Epidermal melanocyte (primary cell): ENCODE measurements around the gene UBASH3A.
"Not testable (repeated sequence)": the region's sequence is repeated elsewhere in the genome, so short reads cannot be mapped to it uniquely, and the experiment has no call there.

Source experiments
- DNase-seq: peaks from one replicate; pipeline ENCODE4 v3.0.0; 2011; ENCODE audit warnings: low spot score; ENCODE audit not compliant: insufficient read length

UBASH3A gene

DNA sequence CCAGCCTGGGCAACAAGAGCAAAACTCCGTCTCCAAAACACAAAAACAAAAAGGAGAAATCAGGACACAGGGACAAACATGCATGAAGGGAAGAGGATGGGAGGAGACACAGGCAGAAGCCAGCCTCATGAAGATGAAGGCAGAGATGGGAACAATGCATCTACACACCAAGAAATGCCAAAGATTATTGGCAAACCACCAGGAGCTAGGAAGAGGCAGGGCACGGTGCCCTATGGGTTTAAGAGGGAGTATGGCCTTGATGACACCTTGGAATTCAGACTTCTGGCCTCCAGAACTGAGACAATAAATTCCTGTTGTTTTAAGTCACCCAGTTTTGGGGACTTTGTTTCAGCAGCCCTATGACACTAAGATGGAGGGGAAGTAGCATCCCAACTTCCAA is 13.0 kb upstream of the UBASH3A start:
- no peak for DNase-seq

- DNase-seq, result no peak
Measured at GRCh38 chr21:42391297-42391696, 12.4 kb upstream of the UBASH3A start.

GRCh38 chr21:42392731-42393442 is 10.8 kb upstream of the UBASH3A start:
- DNase-seq, result no peak

DNA sequence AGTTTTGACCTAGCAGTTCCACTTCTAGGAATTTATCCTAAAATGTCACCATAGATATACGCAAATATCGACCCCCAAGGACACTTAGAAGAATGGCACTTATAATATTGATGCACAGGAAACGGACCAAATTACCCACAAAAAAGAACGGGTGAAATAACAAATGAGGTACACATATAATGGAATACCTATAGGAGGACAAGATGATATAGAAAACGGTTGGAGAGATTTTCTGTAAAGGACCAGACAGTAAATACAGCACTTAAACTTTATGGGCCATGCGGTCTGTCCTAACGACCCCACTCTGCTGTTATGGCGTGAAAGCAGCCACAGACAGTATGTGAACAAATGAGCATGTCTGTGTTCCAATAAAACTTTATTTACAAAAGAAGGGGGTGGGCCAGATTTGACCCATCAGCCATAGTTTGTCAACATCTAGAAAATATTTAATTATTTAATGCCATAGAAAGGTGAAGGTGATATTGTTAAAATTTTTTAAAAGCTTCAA is 10.2 kb upstream of the UBASH3A start:
- DNase-seq, result no peak

DNA sequence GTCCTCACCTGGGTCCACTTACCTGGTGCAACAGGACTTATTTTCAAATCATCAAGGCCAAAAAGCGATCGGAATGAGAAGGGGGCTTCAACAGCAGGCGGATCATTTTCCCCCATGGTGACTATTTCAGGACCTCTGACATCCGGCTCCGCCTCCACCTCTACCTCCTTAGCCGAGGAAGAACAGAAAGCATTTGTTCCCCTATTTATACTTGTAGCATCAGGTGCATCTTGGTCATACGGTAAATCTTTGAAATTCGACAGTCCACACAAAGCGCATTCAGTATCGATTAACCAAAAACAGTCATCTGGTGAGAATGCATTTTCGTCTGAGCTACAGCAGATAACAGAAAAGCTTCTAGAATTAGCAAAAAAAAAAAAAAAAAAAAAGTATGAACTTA is 8.4 kb upstream of the UBASH3A start:
- DNase-seq, result no peak

DNA sequence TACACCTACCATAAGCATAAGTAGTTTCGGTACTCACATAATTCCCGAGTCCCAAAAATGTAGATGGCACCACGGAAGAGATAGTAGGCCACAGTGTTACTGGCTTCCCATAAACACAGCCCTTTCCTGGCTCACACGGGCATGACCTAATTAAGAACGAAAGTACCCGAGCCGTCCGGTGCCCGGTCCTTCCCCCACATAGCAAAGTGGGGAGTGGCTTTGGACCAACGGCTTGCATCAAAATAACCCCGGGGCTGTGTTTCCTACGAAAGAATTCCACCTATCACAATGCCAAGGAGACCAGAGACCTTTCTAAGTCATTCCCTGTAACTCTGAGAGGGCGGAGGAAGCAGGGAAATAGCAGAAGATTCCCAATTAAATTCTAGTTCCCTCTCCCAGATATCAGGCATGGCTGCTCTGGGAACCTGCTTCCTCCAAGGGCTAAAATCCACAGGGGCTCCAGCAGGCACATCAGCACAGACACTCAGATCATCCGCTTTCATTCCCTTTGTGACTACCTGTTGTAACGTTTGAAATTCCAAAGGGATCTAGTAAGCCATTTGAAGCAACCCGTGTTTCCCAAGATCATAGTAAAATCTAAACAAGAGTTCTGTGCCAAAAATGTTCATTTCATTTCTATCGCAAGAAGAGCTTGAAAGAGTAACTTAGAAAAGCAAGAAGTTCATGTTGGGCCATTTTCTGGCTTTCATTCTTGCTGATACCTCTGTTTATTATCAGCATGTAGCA is 7.6 kb upstream of the UBASH3A start, which contains the start of gene TMPRSS3:
Gene TMPRSS3, minus strand, starts transcription at position 148 of the 747 bp plus-strand sequence. CDS start 635 bp downstream, outside the sequence.
- DNase-seq, result no peak

GRCh38 chr21:42396799-42397745 is 6.6 kb upstream of the UBASH3A start:
- DNase-seq, result no peak

DNA sequence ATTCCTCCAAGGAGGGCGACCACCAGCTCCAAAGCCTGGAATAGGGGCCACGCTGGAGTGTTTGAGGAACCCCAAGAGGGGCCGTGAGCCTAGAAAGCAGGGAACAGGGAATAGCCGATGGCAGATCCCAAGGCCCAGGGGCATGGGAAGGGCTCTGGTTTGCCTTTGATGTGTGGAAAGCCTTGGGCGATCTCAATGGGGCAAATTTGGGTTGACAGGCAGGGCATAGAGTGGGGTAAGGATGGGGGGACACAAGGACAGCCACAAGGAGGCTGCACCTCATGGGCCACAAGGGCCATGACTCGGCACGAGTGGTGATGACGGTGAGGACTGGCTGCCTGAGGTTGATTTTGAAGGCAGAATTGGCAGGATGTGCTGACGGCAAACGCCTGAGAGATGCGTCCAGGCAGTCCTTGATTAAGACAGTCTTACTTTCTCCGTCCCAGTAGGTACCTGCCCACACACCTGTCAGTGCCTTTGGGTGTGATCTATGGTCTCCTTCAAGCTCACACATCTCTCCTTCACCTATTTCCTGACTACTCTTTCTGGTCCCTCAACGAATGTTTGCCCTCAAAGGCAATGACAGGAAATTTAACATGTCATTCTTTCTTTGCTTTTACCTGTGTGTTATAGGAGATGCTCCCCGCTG is 5.8 kb upstream of the UBASH3A start:
- DNase-seq, result no peak

DNA sequence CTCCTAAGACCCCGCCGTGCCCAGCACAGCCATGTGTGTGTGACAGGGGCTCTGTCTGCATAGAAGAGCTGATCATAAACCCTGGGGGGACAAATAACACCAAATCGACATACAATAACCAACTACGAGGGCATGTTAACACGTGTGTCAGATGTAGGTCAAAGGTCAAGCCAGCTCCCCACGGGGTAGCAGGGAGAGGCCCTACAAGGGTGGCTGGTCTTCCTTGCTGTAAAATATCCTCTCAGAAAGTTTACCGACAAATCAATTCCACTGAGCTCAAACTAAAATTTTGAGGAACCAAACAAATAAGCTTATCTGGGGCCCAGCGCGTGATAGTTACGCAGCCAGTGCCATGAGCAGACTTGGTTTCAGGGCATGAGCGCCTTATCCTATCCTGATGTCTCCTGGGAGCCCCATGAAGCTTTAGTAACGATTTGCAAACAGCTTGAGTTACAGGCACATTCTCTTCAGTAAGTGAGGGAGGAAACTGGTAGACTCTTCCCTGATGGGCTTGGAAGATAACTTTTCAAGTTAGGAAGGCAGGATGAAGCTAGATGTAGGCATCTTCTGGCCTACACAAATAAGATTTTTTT is 5.2 kb upstream of the UBASH3A start:
- no peak for DNase-seq

DNA sequence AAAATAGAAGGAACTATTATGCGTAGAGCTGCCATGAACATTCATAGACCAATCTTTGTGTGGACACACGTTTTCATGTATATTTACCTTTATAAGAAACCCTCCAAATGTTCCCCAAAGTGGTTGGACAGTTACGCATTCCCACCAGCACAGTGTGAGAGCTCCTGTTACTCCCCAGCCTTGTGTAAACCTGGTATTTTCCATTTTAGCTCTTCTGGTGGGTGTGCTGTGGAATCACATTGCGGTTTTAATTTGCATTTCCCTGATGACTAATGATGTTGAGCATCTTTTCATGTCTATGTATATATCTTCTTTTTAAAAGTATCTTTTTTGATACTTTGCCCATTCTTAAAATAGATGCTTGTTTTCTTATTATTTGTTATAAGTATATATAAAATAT is 3.2 kb upstream of the UBASH3A start:
- DNase-seq, result no peak

GRCh38 chr21:42401154-42401553 is 2.5 kb upstream of the UBASH3A start:
- no peak for DNase-seq

- no peak for DNase-seq
Measured at GRCh38 chr21:42401820-42402251, 1.9 kb upstream of the UBASH3A start.

GRCh38 chr21:42404539-42404938 is 837 bp downstream of the UBASH3A start:
- no peak for DNase-seq

DNA sequence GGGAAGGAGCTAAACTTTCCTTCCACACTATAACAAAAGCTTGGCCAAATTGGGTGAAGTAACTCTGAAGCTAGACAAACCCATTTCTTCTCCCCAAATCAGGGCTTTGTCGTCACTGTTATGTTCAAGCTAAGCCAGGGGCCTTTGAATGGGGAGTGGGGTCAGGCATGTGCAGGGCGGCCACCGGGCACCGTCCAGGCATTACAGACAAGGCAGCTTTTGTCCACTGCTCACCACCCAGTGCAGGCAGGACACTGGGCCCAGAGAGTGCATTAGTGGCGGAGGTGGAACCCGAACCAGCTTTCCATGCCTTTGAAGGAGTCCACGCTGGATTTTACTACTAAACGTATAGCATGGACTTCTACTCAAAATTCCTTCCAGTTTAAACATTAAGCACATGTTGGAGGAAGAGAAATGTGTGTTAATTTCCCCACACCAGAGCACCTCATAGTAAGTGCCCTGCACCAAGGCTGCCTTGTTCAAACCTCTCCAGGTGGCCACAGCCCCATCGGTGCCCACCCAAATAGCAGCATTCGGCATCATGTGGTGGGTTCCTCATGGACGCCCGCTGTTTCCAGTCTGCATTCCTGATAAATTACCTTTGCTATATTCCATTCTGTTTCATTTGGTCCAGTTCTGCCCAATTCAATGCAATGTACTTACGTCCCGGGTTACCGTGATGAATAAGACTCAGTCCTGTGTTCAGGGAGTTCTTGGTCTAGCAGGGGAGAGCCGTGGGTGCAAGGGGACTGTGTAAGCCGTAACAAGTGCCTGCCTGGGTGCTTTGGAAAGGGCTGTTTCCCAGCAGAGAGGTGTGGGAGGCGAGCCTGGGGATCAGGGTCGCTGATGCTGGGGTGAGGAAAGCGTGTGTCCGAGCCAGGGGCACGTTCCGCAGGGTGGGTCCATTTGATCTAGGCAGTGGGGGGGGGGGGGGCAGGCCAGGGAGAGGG is 1.6 kb downstream of the UBASH3A start:
- DNase-seq, result no peak

DNA sequence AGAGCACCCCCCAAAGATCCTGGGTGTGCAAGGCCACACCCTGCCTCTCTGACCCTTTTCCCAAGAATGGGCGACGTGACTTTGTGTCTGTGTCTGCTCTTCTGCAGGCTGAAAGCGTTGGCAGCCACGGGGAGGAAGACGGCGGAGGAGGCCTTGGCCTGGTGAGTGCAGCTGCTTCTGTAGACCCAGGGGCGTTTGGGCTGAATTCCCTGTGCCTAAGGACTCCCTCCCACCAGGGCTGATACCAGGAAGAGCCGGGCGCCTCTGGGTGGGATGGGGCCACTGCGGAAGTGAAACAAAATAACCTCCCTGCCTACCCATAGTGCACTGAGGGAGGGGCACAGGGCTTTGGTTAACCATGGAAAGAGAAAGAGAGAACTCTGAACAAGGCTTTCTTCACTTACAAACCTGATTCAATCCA is 2.5 kb downstream of the UBASH3A start:
- no peak for DNase-seq

DNA sequence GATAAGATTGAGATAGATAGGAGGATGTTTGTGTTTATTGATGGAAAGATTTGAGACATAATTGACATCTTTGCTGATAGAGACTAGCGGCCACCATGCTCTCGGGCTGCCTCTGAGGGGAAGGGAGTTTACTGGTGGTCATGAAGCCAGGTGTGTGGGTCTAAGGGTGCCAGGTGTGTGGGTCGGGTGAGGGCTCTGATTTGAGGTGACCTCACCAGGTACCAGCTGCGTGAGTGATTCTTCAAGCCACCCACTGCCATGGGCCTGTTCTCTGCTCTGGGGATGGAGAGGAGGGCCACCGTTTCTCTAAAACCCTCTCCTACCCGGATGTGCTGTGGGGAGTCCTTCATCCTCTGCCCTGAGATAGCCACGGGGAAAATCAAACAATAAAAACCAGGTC is 3.2 kb downstream of the UBASH3A start:
- DNase-seq, result no peak

DNA sequence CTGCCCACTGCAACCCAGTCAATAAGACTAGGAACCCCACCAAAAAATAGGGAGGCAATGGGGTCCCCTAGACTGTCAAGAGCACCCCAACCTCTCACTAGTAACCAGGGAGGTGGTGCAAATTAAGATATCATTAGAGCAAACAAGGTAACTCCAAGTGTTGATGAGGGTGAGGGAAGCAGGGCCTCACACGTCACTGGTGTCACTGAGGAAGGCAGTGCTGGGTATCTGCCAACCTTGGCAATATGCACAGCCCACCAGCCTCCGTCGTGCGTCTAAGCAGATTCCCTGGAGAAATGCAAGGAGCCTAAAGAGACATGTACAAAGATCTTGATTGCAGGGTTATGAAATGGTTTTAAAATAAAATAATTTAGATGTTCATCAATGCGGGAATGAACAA is 3.8 kb downstream of the UBASH3A start:
- DNase-seq, result no peak

- not testable (repeated sequence) for DNase-seq
Measured at GRCh38 chr21:42408718-42409117, 5.0 kb downstream of the UBASH3A start.

DNA sequence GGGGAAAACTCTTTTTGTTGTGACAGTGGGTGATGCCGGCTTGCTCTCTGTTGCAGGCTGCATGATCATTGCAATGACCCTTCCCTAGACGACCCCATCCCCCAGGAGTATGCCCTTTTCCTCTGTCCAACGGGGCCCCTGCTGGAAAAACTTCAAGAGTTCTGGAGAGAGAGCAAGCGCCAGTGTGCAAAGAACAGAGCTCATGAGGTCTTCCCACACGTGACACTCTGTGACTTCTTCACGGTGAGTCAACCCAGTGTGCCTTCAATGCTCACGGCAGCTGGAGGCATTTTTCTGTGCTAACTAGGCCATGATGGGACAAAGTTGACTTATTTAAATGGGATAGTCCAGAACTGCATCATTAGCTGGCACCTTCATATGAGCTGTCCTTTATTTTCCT is 5.7 kb downstream of the UBASH3A start:
- DNase-seq, result no peak
